Liver (tissue), 9 donors: ENCODE data around the gene RNH1. TPM values are rescaled to one million over a fixed set of nuclear protein-coding genes. Genes with fewer than 3 reads are reported as not detected.

Source experiments
- DNase-seq: peaks from one replicate; pipeline ENCODE4 v3.0.0-alpha.2; 2017; ENCODE audit warnings: low spot score
- H3K27ac ChIP-seq, 2 donors: one replicate each; pipeline ENCODE4 v1.7.0; 2013; ENCODE audit warnings: inconsistent platforms in 2 of 2, low read length in 2 of 2, control low read depth in 1 of 2, low read depth in 1 of 2, mild to moderate bottlenecking in 1 of 2
- H3K27me3 ChIP-seq, 4 donors: one replicate each; pipeline versions ENCODE4 v1.6.1 to v1.7.0; 2013; ENCODE audit warnings: low read length in 3 of 4, inconsistent platforms in 1 of 4, mild to moderate bottlenecking in 1 of 4, moderate library complexity in 1 of 4; ENCODE audit not compliant: control insufficient read depth in 4 of 4, insufficient read depth in 4 of 4
- H3K36me3 ChIP-seq, 4 donors: one replicate each; pipeline versions ENCODE4 v1.6.1 to v1.7.0; 2013; ENCODE audit warnings: low read length in 3 of 4, mild to moderate bottlenecking in 3 of 4, low read depth in 1 of 4, moderate library complexity in 1 of 4; ENCODE audit not compliant: control insufficient read depth in 4 of 4, insufficient read depth in 3 of 4
- H3K4me1 ChIP-seq, 4 donors: one replicate each; pipeline versions ENCODE4 v1.6.1 to v1.7.0; 2013; ENCODE audit warnings: low read length in 3 of 4, mild to moderate bottlenecking in 3 of 4, moderate library complexity in 1 of 4; ENCODE audit not compliant: control insufficient read depth in 4 of 4, insufficient read depth in 4 of 4
- H3K4me3 ChIP-seq, 3 donors: one replicate each; pipeline versions ENCODE4 v1.6.1 to v1.7.0; 2013; ENCODE audit warnings: low read length in 3 of 3, control low read depth in 1 of 3, low read depth in 1 of 3, mild to moderate bottlenecking in 1 of 3
- H3K9ac ChIP-seq, 2 donors: one replicate each; pipeline ENCODE4 v1.7.0; 2013; ENCODE audit warnings: low read length in 2 of 2, mild to moderate bottlenecking in 2 of 2, moderate library complexity in 2 of 2, control low read depth in 1 of 2, low read depth in 1 of 2
- H3K9me3 ChIP-seq, 4 donors: one replicate each; pipeline versions ENCODE4 v1.6.1 to v1.7.0; 2013; ENCODE audit warnings: low read length in 3 of 4; ENCODE audit not compliant: control insufficient read depth in 4 of 4
- EGR1 ChIP-seq, 2 donors: IDR thresholded peaks; 2 replicates each; pipeline ENCODE4 v1.6.1; 2016 to 2018; ENCODE audit warnings: antibody characterized with exemption in 2 of 2, low read depth in 2 of 2
- FOXA1 ChIP-seq: IDR thresholded peaks from 2 replicates; pipeline ENCODE4 v1.6.1; 2016; ENCODE audit warnings: antibody characterized with exemption
- FOXA2 ChIP-seq: IDR thresholded peaks from 2 replicates; pipeline ENCODE4 v1.6.1; 2016; ENCODE audit warnings: antibody characterized with exemption
- GABPA ChIP-seq, 2 donors: IDR thresholded peaks in 1 of 2; conservative IDR thresholded peaks in 1 of 2; 2 replicates each; pipeline ENCODE4 v1.6.1; 2016; ENCODE audit warnings: antibody characterized with exemption in 2 of 2, mild to moderate bottlenecking in 1 of 2, moderate library complexity in 1 of 2
- HNF4A ChIP-seq, 2 donors: conservative IDR thresholded peaks; 2 replicates each; pipeline ENCODE4 v1.6.1; 2016; ENCODE audit warnings: antibody characterized with exemption in 2 of 2, mild to moderate bottlenecking in 2 of 2
- HNF4G ChIP-seq: IDR thresholded peaks from 2 replicates; pipeline ENCODE4 v1.6.1; 2016; ENCODE audit warnings: antibody characterized with exemption
- NR2F2 ChIP-seq: IDR thresholded peaks from 2 replicates; pipeline ENCODE4 v1.6.1; 2016; ENCODE audit warnings: antibody characterized with exemption
- RAD21 ChIP-seq, 2 donors: IDR thresholded peaks; 2 replicates each; pipeline ENCODE4 v1.6.1; 2016; ENCODE audit warnings: antibody characterized with exemption in 2 of 2, mild to moderate bottlenecking in 2 of 2
- TAF1 ChIP-seq: conservative IDR thresholded peaks from 2 replicates; pipeline ENCODE4 v1.6.1; 2016; ENCODE audit warnings: antibody characterized with exemption, mild to moderate bottlenecking
- YY1 ChIP-seq: IDR thresholded peaks from 2 replicates; pipeline ENCODE4 v1.6.1; 2016; ENCODE audit warnings: antibody characterized with exemption, mild to moderate bottlenecking
- WGBS: extraction: QIAGEN DNeasy Blood & Tissue Kit; methylation state at CpG from one replicate; pipeline ENCODE4 v1.1.7; 2013; 5-methylcytosine and 5-hydroxymethylcytosine counted together
- polyA plus RNA-seq, 2 donors: library from polyadenylated mRNA; stranded (reverse) in 1 of 2; unstranded in 1 of 2; fragments of 200-250 nt in 1 of 2; fragments of >200 nt in 1 of 2; fragmentation: Nextera tagmentation in 1 of 2; extraction: Ambion mirVana in 1 of 2; gene quantifications; one replicate each; pipeline versions ENCODE4 v1.2.1 to v1.2.3, GENCODE V29; 2013 to 2015
- total RNA-seq, 2 donors: library from RNA; depleted of rRNA; stranded (reverse); fragments of >200 nt; gene quantifications; one replicate each; pipeline ENCODE4 v1.2.3, GENCODE V29; 2014
- TF ChIP-seq, protein P1 (sequence below): IDR thresholded peaks from 2 replicates; pipeline ENCODE4 v1.6.1; 2016; ENCODE audit warnings: antibody characterized with exemption
- TF ChIP-seq, protein P2 (sequence below): IDR thresholded peaks from 2 replicates; pipeline ENCODE4 v1.6.1; 2016; ENCODE audit warnings: antibody characterized with exemption, mild to moderate bottlenecking
- TF ChIP-seq, protein P3 (sequence below): fragments of 150-350 bp; IDR thresholded peaks from 2 replicates; pipeline ENCODE4 v1.5.1; 2017; ENCODE audit warnings: improper control_type of control experiment, low read depth, low read length; ENCODE audit not compliant: missing input control
- TF ChIP-seq, protein P4 (sequence below): IDR thresholded peaks from 2 replicates; pipeline ENCODE4 v1.6.1; 2016; ENCODE audit warnings: antibody characterized with exemption
- donor health status: healthy.
- donor health status: healthy.
- donor health status: healthy.
- donor health status: healthy.
- donor health status: healthy.

RNH1 gene
- total and polyA plus RNA-seq, 4 donors: 68.5 to 99.1 (median 76.8) TPM

DNA sequence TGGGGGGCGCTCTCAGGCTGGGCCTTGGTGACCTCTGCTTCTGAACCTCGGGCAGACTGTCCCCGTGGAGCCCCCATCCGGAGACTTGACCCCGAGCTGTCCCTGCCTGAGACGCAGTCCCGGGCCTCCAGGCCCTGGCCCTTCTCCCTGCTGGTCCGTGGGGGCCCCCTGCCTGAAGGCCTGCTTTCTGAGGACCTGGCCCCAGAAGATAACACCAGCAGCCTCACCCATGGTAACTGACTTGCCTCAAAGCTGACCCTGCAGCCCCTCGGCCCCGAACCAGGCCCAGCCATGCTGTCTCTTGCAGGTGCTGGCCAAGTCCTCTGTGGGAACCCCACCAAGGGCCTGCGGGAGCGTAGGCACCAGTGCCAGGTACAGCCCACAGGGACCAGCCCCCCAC is 44.6 kb upstream of the RNH1 start:
- H3K9me3 ChIP-seq: no peaks in the 10 kb centered on the region
- WGBS: 85% methylated on average over 12 of the region's 12 CpGs
- H3K9ac ChIP-seq: no peak overlapping the region
- no peak for TF ChIP-seq GABPA (IDR thresholded peaks at IDR 0.05 in 1 of 2, conservative IDR thresholded peaks at IDR 0.05 in 1 of 2)
- TF ChIP-seq FOXA1: no peak
- TF ChIP-seq FOXA2: no peak
- no peak for TF ChIP-seq HNF4A (conservative IDR thresholded peaks at IDR 0.05)
- no peak for TF ChIP-seq NR2F2
- TF ChIP-seq, protein P1, sequence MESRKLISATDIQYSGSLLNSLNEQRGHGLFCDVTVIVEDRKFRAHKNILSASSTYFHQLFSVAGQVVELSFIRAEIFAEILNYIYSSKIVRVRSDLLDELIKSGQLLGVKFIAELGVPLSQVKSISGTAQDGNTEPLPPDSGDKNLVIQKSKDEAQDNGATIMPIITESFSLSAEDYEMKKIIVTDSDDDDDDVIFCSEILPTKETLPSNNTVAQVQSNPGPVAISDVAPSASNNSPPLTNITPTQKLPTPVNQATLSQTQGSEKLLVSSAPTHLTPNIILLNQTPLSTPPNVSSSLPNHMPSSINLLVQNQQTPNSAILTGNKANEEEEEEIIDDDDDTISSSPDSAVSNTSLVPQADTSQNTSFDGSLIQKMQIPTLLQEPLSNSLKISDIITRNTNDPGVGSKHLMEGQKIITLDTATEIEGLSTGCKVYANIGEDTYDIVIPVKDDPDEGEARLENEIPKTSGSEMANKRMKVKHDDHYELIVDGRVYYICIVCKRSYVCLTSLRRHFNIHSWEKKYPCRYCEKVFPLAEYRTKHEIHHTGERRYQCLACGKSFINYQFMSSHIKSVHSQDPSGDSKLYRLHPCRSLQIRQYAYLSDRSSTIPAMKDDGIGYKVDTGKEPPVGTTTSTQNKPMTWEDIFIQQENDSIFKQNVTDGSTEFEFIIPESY: no peak
- no peak for TF ChIP-seq TAF1
- TF ChIP-seq, protein P2, sequence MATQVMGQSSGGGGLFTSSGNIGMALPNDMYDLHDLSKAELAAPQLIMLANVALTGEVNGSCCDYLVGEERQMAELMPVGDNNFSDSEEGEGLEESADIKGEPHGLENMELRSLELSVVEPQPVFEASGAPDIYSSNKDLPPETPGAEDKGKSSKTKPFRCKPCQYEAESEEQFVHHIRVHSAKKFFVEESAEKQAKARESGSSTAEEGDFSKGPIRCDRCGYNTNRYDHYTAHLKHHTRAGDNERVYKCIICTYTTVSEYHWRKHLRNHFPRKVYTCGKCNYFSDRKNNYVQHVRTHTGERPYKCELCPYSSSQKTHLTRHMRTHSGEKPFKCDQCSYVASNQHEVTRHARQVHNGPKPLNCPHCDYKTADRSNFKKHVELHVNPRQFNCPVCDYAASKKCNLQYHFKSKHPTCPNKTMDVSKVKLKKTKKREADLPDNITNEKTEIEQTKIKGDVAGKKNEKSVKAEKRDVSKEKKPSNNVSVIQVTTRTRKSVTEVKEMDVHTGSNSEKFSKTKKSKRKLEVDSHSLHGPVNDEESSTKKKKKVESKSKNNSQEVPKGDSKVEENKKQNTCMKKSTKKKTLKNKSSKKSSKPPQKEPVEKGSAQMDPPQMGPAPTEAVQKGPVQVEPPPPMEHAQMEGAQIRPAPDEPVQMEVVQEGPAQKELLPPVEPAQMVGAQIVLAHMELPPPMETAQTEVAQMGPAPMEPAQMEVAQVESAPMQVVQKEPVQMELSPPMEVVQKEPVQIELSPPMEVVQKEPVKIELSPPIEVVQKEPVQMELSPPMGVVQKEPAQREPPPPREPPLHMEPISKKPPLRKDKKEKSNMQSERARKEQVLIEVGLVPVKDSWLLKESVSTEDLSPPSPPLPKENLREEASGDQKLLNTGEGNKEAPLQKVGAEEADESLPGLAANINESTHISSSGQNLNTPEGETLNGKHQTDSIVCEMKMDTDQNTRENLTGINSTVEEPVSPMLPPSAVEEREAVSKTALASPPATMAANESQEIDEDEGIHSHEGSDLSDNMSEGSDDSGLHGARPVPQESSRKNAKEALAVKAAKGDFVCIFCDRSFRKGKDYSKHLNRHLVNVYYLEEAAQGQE: no peak
- TF ChIP-seq YY1: no peak
- TF ChIP-seq, protein P3, sequence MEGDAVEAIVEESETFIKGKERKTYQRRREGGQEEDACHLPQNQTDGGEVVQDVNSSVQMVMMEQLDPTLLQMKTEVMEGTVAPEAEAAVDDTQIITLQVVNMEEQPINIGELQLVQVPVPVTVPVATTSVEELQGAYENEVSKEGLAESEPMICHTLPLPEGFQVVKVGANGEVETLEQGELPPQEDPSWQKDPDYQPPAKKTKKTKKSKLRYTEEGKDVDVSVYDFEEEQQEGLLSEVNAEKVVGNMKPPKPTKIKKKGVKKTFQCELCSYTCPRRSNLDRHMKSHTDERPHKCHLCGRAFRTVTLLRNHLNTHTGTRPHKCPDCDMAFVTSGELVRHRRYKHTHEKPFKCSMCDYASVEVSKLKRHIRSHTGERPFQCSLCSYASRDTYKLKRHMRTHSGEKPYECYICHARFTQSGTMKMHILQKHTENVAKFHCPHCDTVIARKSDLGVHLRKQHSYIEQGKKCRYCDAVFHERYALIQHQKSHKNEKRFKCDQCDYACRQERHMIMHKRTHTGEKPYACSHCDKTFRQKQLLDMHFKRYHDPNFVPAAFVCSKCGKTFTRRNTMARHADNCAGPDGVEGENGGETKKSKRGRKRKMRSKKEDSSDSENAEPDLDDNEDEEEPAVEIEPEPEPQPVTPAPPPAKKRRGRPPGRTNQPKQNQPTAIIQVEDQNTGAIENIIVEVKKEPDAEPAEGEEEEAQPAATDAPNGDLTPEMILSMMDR: no peak
- TF ChIP-seq, protein P4, sequence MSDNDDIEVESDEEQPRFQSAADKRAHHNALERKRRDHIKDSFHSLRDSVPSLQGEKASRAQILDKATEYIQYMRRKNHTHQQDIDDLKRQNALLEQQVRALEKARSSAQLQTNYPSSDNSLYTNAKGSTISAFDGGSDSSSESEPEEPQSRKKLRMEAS: no peak
- no peak for TF ChIP-seq RAD21 (IDR thresholded peaks at IDR 0.05)
- H3K36me3 ChIP-seq: peaks cover 0 to 1% (median 0%) of the 10 kb centered on the region in 4 donors
- no peaks in the 10 kb centered on the region for H3K27me3 ChIP-seq
- H3K4me3 ChIP-seq: no peak overlapping the region
- no peak overlapping the region for H3K27ac ChIP-seq
- DNase-seq: no peak
- H3K4me1 ChIP-seq: peaks cover 6 to 21% (median 10%) of the 10 kb centered on the region in 4 donors

DNA sequence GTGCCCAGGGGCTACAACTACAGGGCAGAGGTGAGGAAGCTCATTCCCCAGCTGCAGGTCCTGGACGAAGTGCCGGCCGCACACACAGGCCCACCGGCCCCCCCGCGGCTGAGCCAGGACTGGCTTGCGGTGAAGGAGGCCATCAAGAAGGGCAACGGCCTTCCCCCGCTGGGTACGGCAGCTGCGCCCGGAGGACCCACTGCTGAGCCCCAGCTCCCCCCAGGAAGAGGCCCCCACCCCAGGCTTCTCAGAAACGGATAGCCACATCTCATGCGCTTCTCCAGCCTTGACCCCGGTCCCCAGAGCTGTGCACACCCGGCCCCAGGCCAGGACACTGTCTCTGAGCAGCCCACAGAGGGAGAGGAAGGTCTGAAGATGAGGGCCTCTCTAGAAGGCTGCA is 44.1 kb upstream of the RNH1 start:
- H3K27me3 ChIP-seq: no peaks in the 10 kb centered on the region
- H3K9me3 ChIP-seq: no peaks in the 10 kb centered on the region
- no peak overlapping the region for H3K27ac ChIP-seq
- H3K4me3 ChIP-seq: no peak overlapping the region
- H3K9ac ChIP-seq: no peak overlapping the region
- DNase-seq: no peak
- peaks cover 6 to 21% (median 10%) of the 10 kb centered on the region in 4 donors for H3K4me1 ChIP-seq
- TF ChIP-seq, protein P1: no peak
- no peak for TF ChIP-seq EGR1 (IDR thresholded peaks at IDR 0.05; ENCODE audit: low read depth in 2 of 2)
- TF ChIP-seq RAD21 (IDR thresholded peaks at IDR 0.05): no peak
- no peak for TF ChIP-seq FOXA2
- TF ChIP-seq, protein P4: no peak
- TF ChIP-seq FOXA1: no peak
- TF ChIP-seq HNF4G: no peak
- TF ChIP-seq GABPA (IDR thresholded peaks at IDR 0.05 in 1 of 2, conservative IDR thresholded peaks at IDR 0.05 in 1 of 2): no peak
- TF ChIP-seq NR2F2: no peak
- TF ChIP-seq, protein P2: no peak
- TF ChIP-seq TAF1: no peak
- H3K36me3 ChIP-seq: peaks cover 0 to 1% (median 0%) of the 10 kb centered on the region in 4 donors
- WGBS: 87% methylated on average over 16 of the region's 16 CpGs
